GM18867 (cell line): ENCODE data around the gene PTOV1.
"Not testable (repeated sequence)": the region's sequence is repeated elsewhere in the genome, so short reads cannot be mapped to it uniquely, and the experiment has no call there.

Experiments
- ATAC-seq: cut with Tn5 transposase; IDR thresholded peaks from one replicate; pipeline ENCODE4 v1.9.1; 2021; ENCODE audit warnings: mild to moderate bottlenecking, moderate library complexity; ENCODE audit not compliant: unreplicated experiment

Gene PTOV1

DNA sequence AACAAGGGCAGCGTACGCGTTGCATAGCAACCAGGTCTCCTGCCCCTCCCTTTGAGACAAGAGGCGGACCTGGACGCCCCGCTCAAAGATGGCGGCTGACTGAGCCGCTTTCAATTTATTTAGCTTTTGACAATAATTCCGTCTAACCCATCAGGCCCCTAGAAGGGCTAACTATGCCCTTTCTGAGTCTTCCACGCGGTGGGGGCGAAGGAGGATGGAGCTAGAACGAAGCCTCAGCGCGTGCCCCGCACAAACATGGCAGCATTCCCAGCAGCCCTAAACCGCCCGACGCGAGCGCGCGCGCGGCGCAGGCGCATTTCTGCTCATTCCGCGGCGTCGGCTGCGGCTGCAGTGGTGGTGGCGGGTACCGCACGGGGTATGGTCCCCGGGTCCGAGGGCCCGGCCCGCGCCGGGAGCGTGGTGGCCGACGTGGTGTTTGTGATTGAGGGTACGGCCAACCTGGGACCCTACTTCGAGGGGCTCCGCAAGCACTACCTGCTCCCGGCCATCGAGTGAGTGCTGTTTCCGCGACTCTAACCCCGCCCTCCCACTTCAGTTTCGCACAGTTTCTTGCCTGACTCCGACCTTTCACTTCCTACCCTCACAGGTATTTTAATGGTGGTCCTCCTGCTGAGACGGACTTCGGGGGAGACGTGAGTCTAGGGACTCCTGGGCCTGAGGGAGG is 32.9 kb upstream of the PTOV1 start, which contains the start of gene MED25:
MED25 (plus strand) TSS at position 326 of the 685 bp plus-strand sequence; CDS start at position 379, 53 bp downstream.
- ATAC-seq, result peak; percentile 62

DNA sequence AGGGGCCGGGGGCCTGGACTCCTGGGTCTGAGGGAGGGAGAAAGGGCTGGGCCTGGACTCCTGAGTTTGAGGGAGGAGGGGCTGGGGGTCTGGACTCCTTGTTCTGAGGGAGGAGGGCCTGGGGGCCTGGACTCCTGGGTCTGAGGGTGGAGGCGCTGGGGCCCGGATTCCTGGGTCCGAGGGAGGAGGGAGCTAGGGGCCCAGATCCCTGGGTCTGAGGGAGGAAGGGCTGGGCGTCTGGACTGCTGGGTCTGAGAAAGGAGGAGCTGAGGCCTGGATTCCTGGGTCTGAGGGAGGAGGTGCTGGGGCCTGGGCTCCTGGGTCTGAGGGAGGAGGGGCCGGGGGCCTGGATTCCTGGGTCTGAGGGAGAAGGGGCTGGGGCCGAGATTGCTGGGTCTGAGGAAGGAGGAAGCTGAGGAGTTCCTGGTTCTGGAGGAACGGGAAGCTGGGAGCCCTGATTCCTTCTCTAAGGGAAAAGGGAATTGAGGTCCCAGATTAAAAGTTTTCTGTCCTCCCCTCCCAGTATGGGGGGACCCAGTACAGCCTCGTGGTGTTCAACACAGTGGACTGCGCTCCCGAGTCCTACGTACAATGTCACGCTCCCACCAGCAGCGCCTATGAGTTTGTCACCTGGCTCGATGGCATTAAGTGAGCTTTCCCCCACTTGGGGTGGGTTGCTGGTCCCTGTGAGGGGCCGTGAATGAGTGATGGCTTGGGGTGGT is 32.1 kb upstream of the PTOV1 start:
- ATAC-seq, result no peak

DNA sequence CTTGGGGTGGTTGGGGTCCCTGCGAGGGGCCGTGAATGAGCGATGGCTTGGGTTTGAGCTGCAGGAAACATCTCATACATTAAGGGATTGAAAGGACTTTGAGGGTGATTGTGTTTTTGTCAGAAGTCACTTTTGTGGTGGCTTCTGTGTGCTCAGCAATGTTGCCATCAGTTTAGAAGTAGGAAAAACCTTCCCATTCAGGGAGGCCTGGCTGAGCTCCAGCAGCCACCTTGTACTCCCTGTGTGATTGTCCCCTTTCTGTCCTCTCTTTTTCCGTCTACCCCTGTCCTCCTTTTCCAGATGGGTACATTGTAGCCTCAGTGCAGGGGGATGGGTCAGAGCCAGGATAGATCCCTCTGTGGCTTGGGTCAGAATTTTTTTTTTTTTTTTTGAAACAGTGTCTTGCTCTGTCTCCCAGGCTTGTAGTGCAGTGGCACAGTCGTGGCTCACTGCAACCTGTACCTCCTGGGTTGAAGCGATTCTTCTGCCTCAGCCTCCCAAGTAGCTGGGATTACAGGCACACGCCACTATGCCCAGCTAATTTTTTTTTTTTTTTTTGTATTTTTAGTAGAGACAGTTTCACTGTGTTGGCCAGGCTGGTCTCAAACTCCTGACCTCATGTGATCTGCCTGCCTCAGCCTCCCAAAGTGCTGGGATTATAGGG is 31.4 kb upstream of the PTOV1 start:
- ATAC-seq, result not testable (repeated sequence)

DNA sequence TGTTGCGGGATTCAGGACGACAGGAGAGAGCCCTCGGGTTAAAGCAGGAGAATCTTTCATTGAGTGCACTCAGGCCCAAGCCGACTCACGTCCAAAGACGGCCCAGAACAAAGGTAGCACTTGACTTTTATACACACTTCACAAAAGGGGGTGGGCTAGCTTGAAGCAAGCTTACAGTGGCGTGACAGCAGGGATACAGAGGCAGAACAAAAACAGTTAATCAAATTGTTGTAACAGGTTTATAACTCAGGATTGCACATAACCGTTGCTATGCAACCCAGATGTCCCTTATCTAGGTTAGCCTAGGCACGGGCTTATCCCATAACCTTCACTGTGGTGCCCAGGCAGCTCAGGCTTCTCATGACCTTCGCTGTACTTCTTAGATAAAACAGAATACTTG is 30.8 kb upstream of the PTOV1 start:
- ATAC-seq, result no peak

DNA sequence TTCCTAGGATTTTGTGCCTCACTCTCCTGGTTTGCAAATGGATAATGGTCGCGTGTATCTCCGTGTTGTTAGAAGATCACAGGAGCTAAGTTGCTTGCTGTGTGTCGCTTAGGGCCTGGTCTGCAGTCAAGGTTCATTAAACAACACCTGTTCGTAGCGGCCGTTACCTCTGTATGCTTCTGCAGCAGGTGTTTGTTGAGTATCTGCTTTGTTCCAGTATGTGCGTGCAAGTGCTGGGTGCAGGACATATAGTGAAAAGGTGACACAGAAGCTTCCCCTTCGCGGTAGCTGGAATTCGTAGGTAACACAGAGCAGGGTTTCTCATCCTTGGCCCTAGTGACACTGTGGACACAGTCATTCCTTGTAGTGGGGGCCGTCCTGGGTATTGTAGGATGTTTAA is 27.5 kb upstream of the PTOV1 start:
- ATAC-seq, result no peak

DNA sequence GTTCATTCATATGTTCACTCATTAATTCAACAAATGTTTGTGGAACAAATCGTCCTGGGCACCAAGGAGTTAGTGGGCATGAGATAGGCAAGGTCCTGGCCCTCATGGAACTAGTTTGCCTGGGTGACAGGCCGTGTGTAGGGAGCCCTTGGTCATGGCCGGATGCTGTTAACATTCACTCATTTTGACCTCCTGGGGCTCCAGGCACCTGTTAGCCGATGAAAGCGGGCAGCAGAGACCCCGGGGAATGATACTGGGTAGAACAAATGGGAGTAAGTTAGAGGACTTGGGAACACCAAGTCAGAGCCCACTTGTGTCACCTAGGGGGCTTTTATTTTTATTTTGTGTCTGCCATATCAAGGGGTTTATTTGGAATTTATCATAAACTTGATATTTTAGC is 26.3 kb upstream of the PTOV1 start:
- no peak for ATAC-seq

DNA sequence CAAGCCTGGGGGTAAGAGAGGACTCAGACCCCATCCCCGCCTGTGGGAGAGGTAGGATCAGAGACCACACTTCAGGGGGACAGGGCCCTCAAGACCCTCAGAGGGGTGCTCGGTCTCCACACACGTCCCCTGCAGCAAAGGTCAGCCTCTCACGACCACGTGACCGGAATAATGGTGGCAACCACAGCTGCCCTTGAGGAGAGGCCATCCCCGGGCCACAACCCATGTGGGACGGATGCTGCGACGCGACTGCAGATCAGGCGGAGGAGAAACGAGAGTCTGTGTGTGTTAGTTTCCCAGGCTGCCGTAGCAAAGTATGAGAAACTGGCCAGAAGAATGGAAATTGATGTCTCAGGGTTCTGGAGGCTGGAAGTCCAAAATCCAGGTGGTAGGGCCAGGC is 23.9 kb upstream of the PTOV1 start:
- ATAC-seq, result no peak

DNA sequence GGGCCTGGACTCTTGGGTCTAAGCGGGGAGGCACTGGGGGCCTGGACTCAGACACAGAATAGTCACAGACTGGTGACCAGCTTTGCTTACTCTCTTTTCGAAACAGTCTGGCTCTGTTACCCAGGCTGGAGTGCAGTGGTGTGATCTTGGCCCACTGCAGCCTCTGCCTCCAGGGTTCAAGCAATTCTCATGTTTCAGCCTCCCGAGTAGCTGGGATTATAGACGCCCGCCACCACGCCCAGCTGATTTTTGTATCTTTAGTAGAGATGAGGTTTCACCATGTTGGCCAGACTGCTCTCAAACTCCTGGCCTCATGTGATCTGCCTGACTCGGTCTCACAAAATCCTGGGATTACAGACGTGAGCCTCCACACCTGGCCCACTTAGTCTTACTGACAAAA is 21.8 kb upstream of the PTOV1 start:
- ATAC-seq, result no peak

DNA sequence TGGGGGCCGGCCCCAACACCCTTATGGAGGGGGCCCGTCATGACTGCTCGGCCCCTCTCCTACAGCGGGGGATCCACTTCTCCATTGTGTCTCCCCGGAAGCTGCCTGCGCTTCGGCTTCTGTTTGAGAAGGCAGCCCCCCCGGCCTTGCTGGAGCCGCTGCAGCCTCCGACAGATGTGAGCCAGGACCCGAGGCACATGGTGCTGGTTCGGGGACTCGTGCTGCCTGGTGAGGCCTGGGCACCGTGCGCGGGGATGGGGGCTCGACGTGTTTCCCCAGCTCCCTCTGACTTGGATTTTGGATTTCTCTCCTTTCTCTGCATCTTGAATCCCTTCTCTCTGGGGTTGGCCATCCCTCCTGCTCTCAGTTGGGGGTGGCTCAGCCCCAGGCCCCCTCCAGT is 21.2 kb upstream of the PTOV1 start:
- ATAC-seq, result no peak

DNA sequence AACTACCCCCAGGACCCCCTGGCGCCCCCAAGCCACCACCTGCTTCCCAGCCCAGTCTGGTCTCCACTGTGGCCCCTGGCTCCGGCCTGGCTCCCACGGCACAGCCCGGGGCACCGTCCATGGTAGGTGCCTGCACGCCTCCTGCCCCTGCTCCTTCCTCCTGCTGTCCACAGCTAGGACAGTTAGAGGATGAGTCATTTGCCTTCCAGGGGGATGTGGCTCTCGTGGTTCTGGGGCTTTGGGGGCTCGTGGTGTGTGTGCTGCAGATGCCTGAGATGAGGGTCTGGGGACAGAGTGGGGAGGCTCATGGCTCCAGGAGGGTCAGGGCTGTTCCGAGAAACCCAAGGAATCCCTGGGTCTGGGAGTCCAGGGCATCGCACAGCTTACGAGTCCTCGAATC is 20.2 kb upstream of the PTOV1 start:
- no peak for ATAC-seq

DNA sequence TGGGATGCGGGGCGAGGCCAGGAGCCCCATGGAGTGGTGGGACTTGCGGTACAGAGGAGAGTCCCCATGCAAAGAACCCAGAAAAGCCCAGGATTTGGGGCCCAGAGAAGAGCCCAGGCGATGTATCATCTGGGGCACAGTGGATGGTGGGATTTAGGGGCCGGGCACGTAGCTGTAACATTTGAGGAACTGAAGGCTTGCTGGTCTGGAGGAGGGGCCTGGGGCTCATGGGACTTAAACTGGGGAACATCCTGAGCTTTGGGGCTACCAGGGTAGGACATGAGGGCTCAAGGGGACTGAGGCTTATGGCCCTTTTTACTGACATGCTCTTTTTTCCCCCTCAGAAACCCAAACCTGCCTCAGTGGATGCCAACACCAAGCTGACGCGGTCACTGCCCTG is 19.4 kb upstream of the PTOV1 start:
- no peak for ATAC-seq

DNA sequence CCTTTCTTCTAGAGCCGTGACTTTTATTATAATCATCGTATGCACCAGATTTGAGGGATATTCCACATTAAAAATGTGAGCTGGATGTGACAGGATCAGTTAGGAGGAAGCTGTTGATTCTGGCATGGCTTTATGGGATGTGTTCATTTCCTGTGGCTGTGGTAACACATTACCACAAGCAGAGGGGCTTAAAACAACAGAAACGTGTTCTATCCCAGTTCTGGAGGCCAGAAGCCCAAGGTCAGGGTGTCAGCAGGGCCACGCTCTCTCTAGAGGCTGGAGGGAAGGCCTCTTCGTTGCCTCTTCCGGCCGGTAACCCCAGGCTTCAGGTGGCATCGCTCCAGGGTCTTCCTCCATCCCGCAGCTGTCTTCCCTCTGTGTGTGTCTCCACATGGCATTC is 18.4 kb upstream of the PTOV1 start:
- ATAC-seq, result no peak

DNA sequence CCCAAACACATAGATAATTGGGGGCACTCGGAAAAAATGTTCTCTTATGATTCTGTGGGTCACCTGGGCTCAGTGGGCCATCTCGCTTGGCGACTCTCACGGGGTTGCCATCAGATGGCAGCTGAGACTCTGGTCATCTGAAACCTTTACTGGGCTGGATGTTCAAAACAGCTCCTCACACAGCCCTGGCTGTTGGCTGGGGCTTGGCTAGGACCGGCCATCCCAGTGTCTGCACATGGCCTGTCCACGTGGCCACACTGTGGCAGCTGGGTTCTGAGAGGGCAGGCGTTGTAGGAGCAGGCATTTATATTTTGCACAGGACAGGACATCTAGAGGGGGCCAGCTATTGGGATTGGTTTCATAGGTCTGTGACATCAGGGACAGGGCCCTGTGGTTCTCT is 17.4 kb upstream of the PTOV1 start:
- ATAC-seq, result no peak

DNA sequence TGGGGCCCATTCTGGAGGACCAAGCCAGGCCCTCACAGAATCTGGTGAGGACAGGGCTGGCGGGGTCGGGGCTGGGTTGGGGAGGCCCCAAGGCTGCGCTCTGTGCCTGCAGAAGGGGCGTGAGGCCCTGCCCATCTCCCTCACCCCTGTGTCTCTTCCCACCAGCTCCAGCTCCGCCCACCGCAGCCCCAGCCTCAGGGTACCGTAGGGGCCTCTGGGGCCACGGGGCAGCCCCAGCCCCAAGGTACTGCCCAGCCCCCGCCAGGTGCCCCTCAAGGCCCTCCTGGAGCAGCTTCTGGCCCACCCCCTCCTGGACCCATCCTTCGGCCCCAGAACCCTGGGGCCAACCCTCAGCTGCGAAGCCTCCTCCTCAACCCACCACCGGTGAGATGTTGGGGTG is 15.4 kb upstream of the PTOV1 start:
- ATAC-seq, result no peak

DNA sequence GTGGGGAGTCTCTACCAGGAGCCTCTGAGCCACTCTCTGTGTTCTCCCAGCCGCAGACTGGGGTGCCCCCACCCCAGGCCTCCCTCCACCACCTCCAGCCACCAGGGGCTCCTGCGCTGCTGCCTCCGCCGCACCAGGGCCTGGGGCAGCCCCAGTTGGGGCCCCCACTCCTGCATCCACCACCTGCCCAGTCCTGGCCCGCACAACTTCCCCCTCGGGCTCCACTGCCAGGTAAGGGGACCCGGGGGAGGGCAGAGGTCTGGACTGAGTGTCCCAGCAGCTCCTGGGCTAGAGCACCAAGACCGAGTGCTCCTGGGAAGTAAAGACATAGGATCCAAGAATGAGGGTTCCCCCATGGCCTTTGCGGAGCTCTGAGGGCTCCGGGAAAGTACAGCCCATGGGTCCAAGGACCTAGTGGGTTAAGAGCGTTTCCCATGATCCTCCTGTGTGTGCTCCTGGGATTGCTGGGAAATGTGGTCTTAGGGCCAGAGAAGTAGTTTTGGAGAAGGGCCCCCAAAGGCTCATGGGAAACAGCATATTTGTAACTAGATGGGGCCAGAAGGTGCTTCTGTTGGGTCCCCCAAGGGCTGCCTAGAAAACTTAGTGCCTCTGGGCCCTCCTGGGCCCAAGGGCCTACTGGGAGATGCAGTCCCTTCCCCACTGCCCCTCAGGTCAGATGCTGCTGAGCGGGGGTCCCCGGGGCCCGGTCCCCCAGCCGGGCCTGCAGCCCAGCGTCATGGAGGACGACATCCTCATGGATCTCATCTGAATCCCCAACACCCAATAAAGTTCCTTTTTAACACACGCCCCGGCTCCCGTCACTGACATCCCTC is 14.6 kb upstream of the PTOV1 start:
- ATAC-seq, result no peak

DNA sequence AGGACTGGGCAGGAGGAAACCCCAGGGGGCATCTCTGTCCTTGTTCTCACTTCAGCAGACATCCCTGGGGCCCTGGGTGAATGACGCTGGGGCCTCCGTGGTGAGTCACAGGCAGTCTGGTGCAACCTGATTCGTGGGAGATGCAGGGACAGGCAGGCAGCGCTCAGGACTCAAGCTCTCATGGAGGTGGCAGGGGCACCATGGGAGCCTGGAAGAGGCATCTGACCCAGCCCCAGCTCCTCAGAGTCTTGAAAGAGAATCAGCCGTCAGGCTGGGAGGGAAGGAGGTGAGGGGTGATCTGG is 14.0 kb upstream of the PTOV1 start:
- ATAC-seq, result no peak

DNA sequence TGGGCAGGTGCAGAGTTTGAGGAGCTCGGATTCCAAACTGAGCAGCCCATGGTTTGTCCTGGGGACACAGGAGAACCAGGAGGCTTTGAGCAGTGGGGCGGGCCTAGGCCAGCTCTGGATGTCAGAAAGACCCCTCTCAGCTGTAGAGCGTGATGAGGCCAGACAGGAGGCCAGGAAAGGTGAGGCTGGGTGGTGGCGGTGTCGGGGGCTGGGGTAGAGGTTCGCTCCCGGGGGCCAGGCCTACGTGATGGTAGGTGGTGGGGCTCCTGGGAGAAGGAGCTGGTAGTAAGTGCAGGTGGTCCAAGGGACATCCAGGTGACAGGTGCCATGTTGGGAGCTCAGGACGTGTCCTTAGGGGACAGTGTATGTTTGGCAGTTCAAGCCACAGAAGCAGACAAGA is 13.5 kb upstream of the PTOV1 start:
- ATAC-seq, result no peak

DNA sequence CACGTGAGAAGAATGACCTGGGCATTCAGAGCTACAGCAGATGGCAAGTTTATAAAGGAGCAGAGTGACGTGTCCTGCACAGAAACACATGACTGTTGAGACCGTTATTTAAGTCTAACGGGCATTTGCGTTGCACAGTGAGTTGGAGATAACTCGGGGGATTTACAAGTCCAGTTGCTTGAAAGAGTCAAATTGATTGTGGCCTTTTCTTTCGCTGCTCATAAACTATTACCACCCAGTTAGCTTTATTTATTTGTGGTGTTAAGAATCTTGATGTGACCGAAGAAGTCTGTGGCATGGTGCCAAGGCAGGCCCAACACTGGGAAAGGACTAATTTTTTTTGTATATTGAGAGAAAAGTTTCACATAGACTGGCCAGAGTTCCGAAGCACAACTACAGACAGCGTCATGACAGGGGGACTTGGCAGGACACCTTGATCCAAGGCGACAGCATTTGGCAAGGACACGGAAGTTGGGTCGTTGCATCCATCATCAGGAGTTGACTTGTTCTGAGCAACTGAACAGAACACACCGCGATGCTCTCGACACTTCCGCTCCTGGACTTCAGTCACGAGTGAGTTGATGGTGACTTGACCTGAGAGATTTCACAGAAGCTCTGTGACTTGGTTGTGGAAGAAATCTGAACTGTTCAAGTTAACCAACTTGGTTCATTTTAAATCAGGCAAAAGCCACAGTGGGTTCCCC is 11.9 kb upstream of the PTOV1 start:
- no peak for ATAC-seq

DNA sequence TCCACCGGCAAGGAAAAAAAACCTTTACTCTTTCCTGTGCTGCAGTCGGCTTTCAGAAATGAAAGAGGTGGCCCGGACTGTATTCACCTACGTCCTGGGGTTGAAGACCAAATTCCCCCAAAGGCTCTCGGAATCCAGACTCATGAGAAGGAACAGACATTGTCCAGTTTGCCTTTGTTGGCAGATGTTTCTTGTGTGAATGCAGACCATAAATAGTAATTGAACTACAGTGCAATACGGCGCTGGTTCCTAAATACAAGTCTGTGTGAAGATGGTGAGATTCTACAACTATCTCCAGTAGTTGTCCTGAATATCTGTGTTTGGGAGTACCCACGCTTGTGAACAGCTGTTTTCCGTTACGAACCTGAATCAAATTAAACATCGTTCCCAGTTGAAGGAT is 11.2 kb upstream of the PTOV1 start:
- ATAC-seq, result no peak

DNA sequence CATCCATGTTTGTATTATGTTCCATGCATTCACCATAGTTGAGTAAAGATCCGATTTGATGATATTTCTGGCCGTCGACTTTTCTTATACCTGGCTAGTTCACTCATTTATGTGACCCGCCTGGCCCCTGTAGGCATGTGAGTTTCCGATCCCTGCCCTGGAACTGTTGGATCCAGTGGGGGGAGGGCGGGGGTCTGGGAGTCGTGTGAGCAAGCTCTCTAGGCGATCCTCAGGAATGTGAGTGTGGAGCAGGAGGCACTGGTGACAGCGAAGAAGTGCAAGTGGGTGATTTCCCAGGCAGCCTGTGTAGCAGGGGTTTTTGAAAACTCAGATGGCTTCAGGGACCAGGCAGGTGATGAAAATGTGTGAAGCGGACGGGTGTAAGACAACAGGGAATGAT is 10.6 kb upstream of the PTOV1 start:
- no peak for ATAC-seq

DNA sequence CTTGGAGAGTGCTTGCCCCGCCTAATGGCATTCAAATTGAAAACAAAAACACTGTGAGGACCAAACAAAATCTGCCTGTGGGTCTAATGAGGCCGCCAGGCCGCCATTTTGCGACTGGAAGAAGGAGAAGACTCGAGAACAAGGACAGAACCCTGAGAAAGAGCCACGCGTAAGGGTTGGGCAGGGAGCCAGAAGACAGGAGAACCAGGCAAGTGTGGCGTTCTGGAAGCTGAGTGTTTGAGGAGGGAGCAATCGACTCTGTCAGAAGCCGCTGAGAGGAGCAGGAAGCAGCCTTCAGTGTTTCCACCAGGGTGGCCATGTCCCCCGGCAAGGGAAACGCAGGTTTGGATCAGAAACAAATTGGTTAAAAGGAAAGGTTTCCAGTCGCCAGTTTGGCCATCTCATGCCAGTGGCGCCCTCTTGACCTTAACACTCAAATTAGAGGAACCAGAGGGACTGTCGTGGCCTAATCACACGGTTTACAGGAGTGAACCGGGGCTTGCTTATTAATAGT is 10.2 kb upstream of the PTOV1 start:
- no peak for ATAC-seq
